Skeletal muscle cell (primary cell): Measurements from ENCODE around the gene NLGN1.
"Not testable (repeated sequence)": the region's sequence is repeated elsewhere in the genome, so short reads cannot be mapped to it uniquely, and the experiment has no call there.

Experiments used
- DNase-seq: peaks from one replicate; pipeline ENCODE4 v3.0.0-alpha.2; 2010; ENCODE audit warnings: low read depth
- H3K4me3 ChIP-seq: 2 replicates; pipeline ENCODE4 v1.5.1; 2011; ENCODE audit warnings: low read depth, mild to moderate bottlenecking, control low read depth, low read length, moderate library complexity

NLGN1 gene

GRCh38 chr3:173416070-173416469 is 18.5 kb downstream of the NLGN1 start:
- no peak overlapping the region for H3K4me3 ChIP-seq
- no peak for DNase-seq

GRCh38 chr3:173429076-173429475 is 31.5 kb downstream of the NLGN1 start:
- H3K4me3 ChIP-seq: no peak overlapping the region
- DNase-seq: no peak

GRCh38 chr3:173429527-173429926 is 32.0 kb downstream of the NLGN1 start:
- no peak for DNase-seq
- no peak overlapping the region for H3K4me3 ChIP-seq

GRCh38 chr3:173430576-173430975 is 33.0 kb downstream of the NLGN1 start:
- DNase-seq: no peak
- no peak overlapping the region for H3K4me3 ChIP-seq

GRCh38 chr3:173439004-173439403 is 41.5 kb downstream of the NLGN1 start:
- no peak for DNase-seq
- no peak overlapping the region for H3K4me3 ChIP-seq

GRCh38 chr3:173440514-173440913 is 43.0 kb downstream of the NLGN1 start:
- H3K4me3 ChIP-seq: no peak overlapping the region
- no peak for DNase-seq

GRCh38 chr3:173451561-173451960 is 54.0 kb downstream of the NLGN1 start:
- not testable (repeated sequence) for DNase-seq, H3K4me3 ChIP-seq

GRCh38 chr3:173463250-173463649 is 65.7 kb downstream of the NLGN1 start:
- H3K4me3 ChIP-seq: no peak overlapping the region
- DNase-seq: no peak

GRCh38 chr3:173465112-173465511 is 67.6 kb downstream of the NLGN1 start:
- no peak overlapping the region for H3K4me3 ChIP-seq

GRCh38 chr3:173465898-173466678 is 68.5 kb downstream of the NLGN1 start:
- H3K4me3 ChIP-seq: no peak overlapping the region
- no peak for DNase-seq

More at GRCh38 chr3:173465112-173465511, 67.6 kb downstream of the NLGN1 start:
- peak; percentile 53 for DNase-seq

- H3K4me3 ChIP-seq: no peak overlapping the region
- DNase-seq: no peak
Measured at GRCh38 chr3:173467501-173467900, 70.0 kb downstream of the NLGN1 start.

- no peak for DNase-seq
- no peak overlapping the region for H3K4me3 ChIP-seq
Measured at GRCh38 chr3:173473237-173473636, 75.7 kb downstream of the NLGN1 start.

GRCh38 chr3:173479301-173479700 is 81.8 kb downstream of the NLGN1 start:
- DNase-seq: no peak
- no peak overlapping the region for H3K4me3 ChIP-seq

GRCh38 chr3:173501931-173502489 is 104.5 kb downstream of the NLGN1 start:
- peak; percentile 51 for DNase-seq
- no peak overlapping the region for H3K4me3 ChIP-seq

- DNase-seq: peak; percentile 69
- no peak overlapping the region for H3K4me3 ChIP-seq
Measured at GRCh38 chr3:173502983-173503568, 105.5 kb downstream of the NLGN1 start.

GRCh38 chr3:173510565-173510964 is 113.0 kb downstream of the NLGN1 start:
- no peak for DNase-seq

GRCh38 chr3:173513123-173513522 is 115.6 kb downstream of the NLGN1 start:
- no peak overlapping the region for H3K4me3 ChIP-seq
- DNase-seq: no peak

More at GRCh38 chr3:173510565-173510964, 113.0 kb downstream of the NLGN1 start:
- no peak overlapping the region for H3K4me3 ChIP-seq

- DNase-seq: no peak
- no peak overlapping the region for H3K4me3 ChIP-seq
Measured at GRCh38 chr3:173529062-173529711, 131.6 kb downstream of the NLGN1 start.

GRCh38 chr3:173531602-173532001 is 134.1 kb downstream of the NLGN1 start:
- DNase-seq: no peak
- no peak overlapping the region for H3K4me3 ChIP-seq

- no peak for DNase-seq
- no peak overlapping the region for H3K4me3 ChIP-seq
Measured at GRCh38 chr3:173538410-173538809, 140.9 kb downstream of the NLGN1 start.
